Astrocyte of the cerebellum (primary cell): Measurements from ENCODE around the gene PLA1A.

Source experiments
- DNase-seq: peaks from one replicate; pipeline ENCODE4 v3.0.0-alpha.2; 2011; ENCODE audit warnings: low read depth
- H3K4me3 ChIP-seq: 2 replicates; pipeline ENCODE4 v1.5.1; 2011; ENCODE audit warnings: mild to moderate bottlenecking, low read depth, low read length, moderate library complexity
- CTCF ChIP-seq: IDR thresholded peaks from 2 replicates; pipeline ENCODE4 v1.5.1; 2012; ENCODE audit warnings: low read length, low read depth, moderate library complexity, mild to moderate bottlenecking; ENCODE audit errors: missing control alignments
- in situ Hi-C: cut with HindIII; loops from 2 replicates; pipeline ENCODE4 v1.10.0; 2017; ENCODE audit warnings: low sequenced_read_pairs

The PLA1A gene

GRCh38 chr3:119613872-119614271 is 16.2 kb downstream of the PLA1A start:
- in situ Hi-C loops, result loop anchor here (5.0 kb wide), 1 partner anchor 97 kb away; no protein-coding TSS in a partner anchor
- no peak overlapping the region for H3K4me3 ChIP-seq
- no peak for TF ChIP-seq CTCF
- DNase-seq, result no peak

- H3K4me3 ChIP-seq, result no peak overlapping the region
- in situ Hi-C loops, result no loop called here
- TF ChIP-seq CTCF, result no peak
- DNase-seq, result no peak
Measured at GRCh38 chr3:119616056-119616455, 18.4 kb downstream of the PLA1A start.

- no peak for DNase-seq
- no peak for TF ChIP-seq CTCF
- in situ Hi-C loops, result no loop called here
- no peak overlapping the region for H3K4me3 ChIP-seq
Measured at GRCh38 chr3:119619094-119619493, 21.4 kb downstream of the PLA1A start.

GRCh38 chr3:119620899-119621298 is 23.2 kb downstream of the PLA1A start:
- no peak for DNase-seq
- in situ Hi-C loops, result no loop called here
- TF ChIP-seq CTCF, result no peak
- no peak overlapping the region for H3K4me3 ChIP-seq

GRCh38 chr3:119624002-119624720 is 26.5 kb downstream of the PLA1A start:
- no peak for DNase-seq

GRCh38 chr3:119625451-119626153 is 27.9 kb downstream of the PLA1A start:
- in situ Hi-C loops, result no loop called here
- H3K4me3 ChIP-seq, result no peak overlapping the region
- DNase-seq, result no peak
- no peak for TF ChIP-seq CTCF

More at GRCh38 chr3:119624002-119624720, 26.5 kb downstream of the PLA1A start:
- in situ Hi-C loops, result no loop called here
- no peak overlapping the region for H3K4me3 ChIP-seq
- no peak for TF ChIP-seq CTCF
